Endometrial microvascular endothelial cells (primary cell): ENCODE results near the gene MEFV. TPM values are rescaled to one million over a fixed set of nuclear protein-coding genes. Genes with fewer than 3 reads are reported as not detected.
"Not testable (repeated sequence)": the region's sequence is repeated elsewhere in the genome, so short reads cannot be mapped to it uniquely, and the experiment has no call there.

Source experiments
- in situ Hi-C: cut with HindIII; loops from 2 replicates; pipeline ENCODE4 v1.10.0; 2017; ENCODE audit warnings: low sequenced_read_pairs, low pct_unique_long_range_greater_than_20kb; ENCODE audit errors: inconsistent ontology term
- total RNA-seq: library from RNA; depleted of rRNA; stranded (reverse); fragments of >200 nt; gene quantifications from one replicate; pipeline ENCODE4 v1.2.3, GENCODE V29; 2015; ENCODE audit errors: inconsistent ontology term

MEFV gene
- total RNA-seq: not detected

GRCh38 chr16:3256146-3256865, at the start of gene MEFV:
Gene MEFV, minus strand, starts transcription at chr16:3256633. Its CDS starts 46 bp downstream, at chr16:3256587.
- in situ Hi-C loops: no loop called here

- in situ Hi-C loops: no loop called here
Observed at GRCh38 chr16:3306078-3306477, 49.6 kb upstream of the MEFV start.

- in situ Hi-C loops: no loop called here
Observed at GRCh38 chr16:3305109-3306068, 49.0 kb upstream of the MEFV start, which contains the start of the genes TIGD7 and ZNF75A. Gene TIGD7, minus strand, starts transcription at chr16:3305430. Its CDS starts 4,816 bp downstream, at chr16:3300614. Gene ZNF75A, plus strand, starts transcription at chr16:3305497. Its CDS starts 2,932 bp downstream, at chr16:3308429.

GRCh38 chr16:3304370-3304769, 47.9 kb upstream of the MEFV start:
- in situ Hi-C loops: no loop called here

- in situ Hi-C loops: no loop called here
Observed at GRCh38 chr16:3295783-3296182, 39.4 kb upstream of the MEFV start.

GRCh38 chr16:3295209-3295608, 38.8 kb upstream of the MEFV start:
- in situ Hi-C loops: no loop called here

GRCh38 chr16:3292604-3293003, 36.2 kb upstream of the MEFV start:
- in situ Hi-C loops: no loop called here

- in situ Hi-C loops: no loop called here
Observed at GRCh38 chr16:3289998-3290673, 33.7 kb upstream of the MEFV start.

- in situ Hi-C loops: no loop called here
Observed at GRCh38 chr16:3285131-3285530, 28.7 kb upstream of the MEFV start.

GRCh38 chr16:3283543-3284447, 27.4 kb upstream of the MEFV start:
- in situ Hi-C loops: no loop called here

GRCh38 chr16:3282730-3283542, 26.5 kb upstream of the MEFV start, which contains the start of gene ZNF263:
Gene ZNF263, plus strand, starts transcription at chr16:3283491. Its CDS starts 328 bp downstream, at chr16:3283819.
- in situ Hi-C loops: no loop called here

GRCh38 chr16:3282103-3282729, 25.8 kb upstream of the MEFV start:
- in situ Hi-C loops: no loop called here

- in situ Hi-C loops: no loop called here
Observed at GRCh38 chr16:3281222-3281820, 24.9 kb upstream of the MEFV start.

GRCh38 chr16:3276679-3277078, 20.2 kb upstream of the MEFV start:
- in situ Hi-C loops: no loop called here

GRCh38 chr16:3274947-3275346, 18.5 kb upstream of the MEFV start:
- in situ Hi-C loops: no loop called here

- in situ Hi-C loops: no loop called here
Observed at GRCh38 chr16:3274490-3274889, 18.1 kb upstream of the MEFV start.

- in situ Hi-C loops: not testable (repeated sequence)
Observed at GRCh38 chr16:3271281-3271680, 14.8 kb upstream of the MEFV start.
